ENCODE data around the gene CEP57L1. TPM values are rescaled to one million over a fixed set of nuclear protein-coding genes. Genes with fewer than 3 reads are reported as not detected.

Gene CEP57L1
- total RNA-seq, 6 donors from 2014 or later: 6.8 to 34.6 (median 12.8) TPM

DNA sequence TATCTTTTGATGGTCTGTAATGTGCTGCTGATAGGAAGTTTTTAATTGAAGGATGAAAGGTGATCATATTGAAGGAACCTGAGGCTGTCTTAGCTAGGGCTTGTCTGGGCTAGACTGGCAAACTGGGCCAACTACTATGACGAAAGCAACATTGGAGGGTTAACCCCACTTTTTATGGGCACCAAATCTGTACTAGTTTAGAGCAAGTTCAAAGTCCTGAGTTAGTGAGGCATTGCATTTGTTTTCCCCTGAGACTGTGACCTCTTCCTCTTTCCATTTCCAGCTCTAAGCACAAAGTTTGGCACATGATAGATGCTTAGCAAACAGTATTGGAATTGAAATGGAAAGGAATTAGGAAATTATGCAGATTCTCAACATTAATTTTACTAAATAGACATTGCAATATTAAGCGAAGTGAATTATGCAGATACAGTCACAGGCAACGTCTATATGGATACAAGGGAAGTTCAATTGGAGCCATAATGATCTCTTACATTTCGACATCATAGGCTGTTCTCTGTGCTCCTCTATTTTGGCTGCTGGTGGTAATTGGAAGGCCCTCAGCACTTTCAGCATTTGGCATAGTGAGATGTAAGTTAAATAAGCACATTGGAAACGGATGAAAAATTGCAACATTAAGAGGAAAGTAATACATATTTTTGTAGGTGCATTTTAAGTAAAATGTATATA is 22.2 kb downstream of the CEP57L1 start:
- no peaks in the 10 kb centered on the region for H3K36me3 ChIP-seq
- no peaks in the 10 kb centered on the region for H3K9me3 ChIP-seq
- no peaks in the 10 kb centered on the region for H3K27me3 ChIP-seq
- H3K4me3 ChIP-seq: no peak overlapping the region
- H3K27ac ChIP-seq: no peak overlapping the region
- no peak for DNase-seq
- peak in 1 of 2 donors; percentile 50 for ATAC-seq (ENCODE audit: low FRiP score in 2 of 2)
- TF ChIP-seq EP300 (IDR thresholded peaks at IDR 0.05) (no peak), POLR2AphosphoS5 (IDR thresholded peaks at IDR 0.05) (no peak), POLR2A (IDR thresholded peaks at IDR 0.05) (no peak), CTCF (IDR thresholded peaks at IDR 0.05) (no peak)
- 76 to 77% methylated on average over 5 of the region's 5 CpGs for WGBS, 2 donors
- peaks cover 0 to 29% (median 9%) of the 10 kb centered on the region in 4 donors for H3K4me1 ChIP-seq

DNA sequence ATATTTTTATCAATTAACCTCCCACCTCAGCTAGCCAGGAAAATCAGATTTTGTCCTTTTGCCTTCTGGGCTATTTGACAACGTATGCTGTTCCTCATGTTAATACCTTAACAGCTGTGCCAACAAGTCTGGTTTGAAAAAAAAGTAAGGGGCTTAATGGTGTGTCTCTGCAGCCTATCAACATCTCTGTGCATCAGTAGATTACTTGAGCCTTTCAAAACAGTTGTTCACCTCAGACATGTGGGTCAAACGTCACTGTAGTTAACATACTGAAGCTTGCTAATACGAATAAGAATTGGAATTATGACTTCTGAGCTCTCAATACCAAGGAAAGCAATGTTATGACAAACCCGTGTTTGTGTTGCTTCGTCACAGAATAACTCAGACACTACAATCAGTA is 23.0 kb downstream of the CEP57L1 start:
- WGBS, 2 donors: 76 to 84% methylated on average over 5 of the region's 5 CpGs
- H3K27me3 ChIP-seq: no peaks in the 10 kb centered on the region
- H3K9me3 ChIP-seq: no peaks in the 10 kb centered on the region
- DNase-seq (no peak), ATAC-seq (ENCODE audit: low FRiP score in 2 of 2) (no peak)
- H3K27ac ChIP-seq: no peak overlapping the region
- peaks cover 0 to 29% (median 9%) of the 10 kb centered on the region in 4 donors for H3K4me1 ChIP-seq
- H3K36me3 ChIP-seq: no peaks in the 10 kb centered on the region
- H3K4me3 ChIP-seq: no peak overlapping the region
- TF ChIP-seq POLR2AphosphoS5 (IDR thresholded peaks at IDR 0.05) (no peak), EP300 (IDR thresholded peaks at IDR 0.05) (no peak), CTCF (IDR thresholded peaks at IDR 0.05) (no peak)

DNA sequence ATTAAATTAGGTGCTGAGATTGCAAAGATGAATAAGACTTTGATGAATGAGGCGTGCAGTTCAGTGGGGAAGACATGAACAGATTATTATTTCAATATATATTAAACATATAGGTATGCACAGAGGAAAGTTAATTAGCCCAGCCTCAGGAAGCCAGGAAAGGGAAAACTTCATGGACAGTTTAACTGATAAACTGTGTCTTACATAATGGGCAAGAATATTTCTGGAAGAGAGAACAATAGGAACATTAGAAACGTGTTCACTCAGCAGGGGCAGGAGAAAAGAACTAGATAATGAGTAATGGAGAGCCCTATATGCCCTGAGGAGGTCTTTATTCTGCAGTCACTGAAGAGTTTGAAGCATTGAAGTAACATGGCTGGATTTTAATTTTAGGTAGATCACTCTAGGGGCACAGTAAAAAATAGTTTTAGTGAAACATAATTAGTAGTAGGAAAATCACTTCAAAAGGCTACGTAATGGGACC is 23.6 kb downstream of the CEP57L1 start:
- H3K36me3 ChIP-seq: no peaks in the 10 kb centered on the region
- no peaks in the 10 kb centered on the region for H3K27me3 ChIP-seq
- no peak for ATAC-seq (ENCODE audit: low FRiP score in 2 of 2)
- H3K4me3 ChIP-seq: no peak overlapping the region
- no peak for TF ChIP-seq EP300 (IDR thresholded peaks at IDR 0.05)
- TF ChIP-seq POLR2AphosphoS5 (IDR thresholded peaks at IDR 0.05): no peak
- no peak for TF ChIP-seq CTCF (IDR thresholded peaks at IDR 0.05)
- no peak for TF ChIP-seq POLR2A (IDR thresholded peaks at IDR 0.05)
- peaks cover 0 to 29% (median 9%) of the 10 kb centered on the region in 4 donors for H3K4me1 ChIP-seq
- H3K9me3 ChIP-seq: no peaks in the 10 kb centered on the region
- H3K27ac ChIP-seq: no peak overlapping the region
- WGBS, 2 donors: 78 to 81% methylated on average over 3 of the region's 3 CpGs
- no peak for DNase-seq

GRCh38 chr6:109121411-109121810 is 26.1 kb downstream of the CEP57L1 start:
- DNase-seq (no peak), ATAC-seq (ENCODE audit: low FRiP score in 2 of 2) (no peak)
- no peak for TF ChIP-seq POLR2AphosphoS5 (IDR thresholded peaks at IDR 0.05)
- TF ChIP-seq CTCF (IDR thresholded peaks at IDR 0.05): no peak
- TF ChIP-seq EP300 (IDR thresholded peaks at IDR 0.05): no peak
- no peak for TF ChIP-seq POLR2A (IDR thresholded peaks at IDR 0.05)
- H3K27me3 ChIP-seq: no peaks in the 10 kb centered on the region
- H3K4me1 ChIP-seq: peaks cover 0 to 29% (median 9%) of the 10 kb centered on the region in 4 donors
- H3K9me3 ChIP-seq: no peaks in the 10 kb centered on the region
- no peak overlapping the region for H3K4me3 ChIP-seq
- H3K36me3 ChIP-seq: no peaks in the 10 kb centered on the region
- H3K27ac ChIP-seq: no peak overlapping the region

DNA sequence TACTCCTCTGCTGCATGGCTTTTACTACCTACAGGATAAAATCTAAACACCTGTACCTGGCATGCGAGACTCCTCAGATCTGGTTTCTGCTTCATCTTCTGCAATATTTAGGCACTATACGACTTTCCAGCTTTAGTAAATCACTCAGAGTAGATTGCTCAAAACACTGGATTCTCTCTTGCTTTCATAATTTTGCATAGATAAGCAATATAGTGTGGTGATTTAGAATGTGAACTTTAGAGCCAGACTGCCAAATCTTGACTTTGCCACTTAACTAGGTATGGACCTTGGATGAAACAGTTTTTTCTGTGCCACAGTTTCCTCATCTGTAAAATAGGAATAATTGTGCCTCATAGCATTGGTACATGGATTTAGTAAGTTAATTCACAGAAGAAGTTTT is 28.9 kb downstream of the CEP57L1 start:
- H3K27ac ChIP-seq: no peak overlapping the region
- WGBS, 2 donors: 91 to 100% methylated on average over 2 of the region's 2 CpGs
- H3K4me1 ChIP-seq: peaks cover 0 to 20% (median 7%) of the 10 kb centered on the region in 4 donors
- H3K4me3 ChIP-seq: no peak overlapping the region
- no peak for ATAC-seq (ENCODE audit: low FRiP score in 2 of 2)
- no peaks in the 10 kb centered on the region for H3K27me3 ChIP-seq
- H3K36me3 ChIP-seq: no peaks in the 10 kb centered on the region
- DNase-seq: no peak
- TF ChIP-seq POLR2AphosphoS5 (IDR thresholded peaks at IDR 0.05) (no peak), EP300 (IDR thresholded peaks at IDR 0.05) (no peak), POLR2A (IDR thresholded peaks at IDR 0.05) (no peak), CTCF (IDR thresholded peaks at IDR 0.05) (no peak)
- no peaks in the 10 kb centered on the region for H3K9me3 ChIP-seq

All from upper lobe of left lung (tissue), 6 donors.